Fibroblast of villous mesenchyme (primary cell): ENCODE measurements around the gene MCM6. TPM values are rescaled to one million over a fixed set of nuclear protein-coding genes. Genes with fewer than 3 reads are reported as not detected.
"Not testable (repeated sequence)": the region's sequence is repeated elsewhere in the genome, so short reads cannot be mapped to it uniquely, and the experiment has no call there.

ENCODE experiments used
- DNase-seq: peaks from one replicate; pipeline ENCODE4 v3.0.0-alpha.2; 2010; ENCODE audit warnings: low read depth
- H3K4me3 ChIP-seq: 2 replicates; pipeline ENCODE4 v1.5.1; 2011; ENCODE audit warnings: low read depth, mild to moderate bottlenecking, low read length
- CTCF ChIP-seq: IDR thresholded peaks from 2 replicates; pipeline ENCODE4 v1.5.1; 2012; ENCODE audit warnings: low read depth, mild to moderate bottlenecking, low read length; ENCODE audit not compliant: insufficient read depth
- small RNA-seq: library from RNA; depleted of rRNA; stranded (forward); fragments of <200 nt; gene quantifications from one replicate; pipeline ENCODE3, GENCODE V24; 2012
- total RNA-seq: library from RNA; depleted of rRNA; stranded (reverse); fragments of >200 nt; gene quantifications from 2 replicates; pipeline ENCODE4 v1.2.3, GENCODE V29; 2012

Gene MCM6
- total RNA-seq, 1 donor = 13.8 TPM

GRCh38 chr2:135797497-135798274 lies 78.6 kb downstream of the MCM6 start:
- H3K4me3 ChIP-seq = no peak overlapping the region
- DNase-seq = peak; percentile 81
- TF ChIP-seq CTCF = peak; percentile 96

GRCh38 chr2:135796606-135797005 lies 79.6 kb downstream of the MCM6 start:
- DNase-seq = no peak
- no peak for TF ChIP-seq CTCF
- no peak overlapping the region for H3K4me3 ChIP-seq

- not testable (repeated sequence) for H3K4me3 ChIP-seq, DNase-seq
- TF ChIP-seq CTCF = peak; percentile 7
Observed at GRCh38 chr2:135795641-135796040, 80.6 kb downstream of the MCM6 start.

GRCh38 chr2:135792401-135793150 lies 83.7 kb downstream of the MCM6 start:
- no peak for TF ChIP-seq CTCF
- H3K4me3 ChIP-seq = no peak overlapping the region
- no peak for DNase-seq

DNA sequence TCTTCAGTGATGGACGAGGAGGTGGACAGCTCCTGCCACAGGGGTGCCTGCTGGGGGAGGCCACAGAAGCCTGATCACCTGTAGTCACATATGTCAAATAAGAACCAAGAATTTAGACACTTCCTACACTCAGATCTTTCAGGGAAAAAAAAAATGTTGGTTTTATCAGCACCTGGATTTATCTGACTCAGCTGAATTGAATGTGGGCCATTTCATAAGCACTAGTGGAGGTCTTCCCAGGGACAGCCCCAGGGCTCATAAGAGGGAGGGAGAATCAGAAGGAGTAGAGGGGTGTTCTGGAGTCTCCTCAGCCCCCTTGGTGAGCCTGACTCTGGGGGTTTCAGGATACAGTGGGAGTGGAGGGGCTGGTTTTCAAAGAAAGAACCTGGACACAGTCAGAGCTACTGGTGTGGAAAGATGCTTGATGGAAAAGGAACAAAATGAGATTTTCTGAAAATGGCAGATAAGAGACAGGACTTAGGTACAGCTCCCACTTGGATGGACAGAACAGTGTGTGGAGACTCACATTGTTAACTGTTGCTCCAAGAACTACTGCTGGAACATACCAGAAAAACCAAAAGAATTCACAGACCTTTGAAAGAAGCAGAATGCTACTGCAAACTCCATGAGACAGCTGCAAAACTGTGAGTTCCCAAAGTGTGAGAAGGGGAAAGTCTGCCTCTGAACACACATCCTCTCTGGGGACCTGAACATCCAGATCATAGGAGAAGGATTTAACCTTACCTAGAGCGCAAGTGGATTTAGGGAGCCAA lies 84.6 kb downstream of the MCM6 start:
- DNase-seq = peak; percentile 24
- no peak overlapping the region for H3K4me3 ChIP-seq
- TF ChIP-seq CTCF = no peak

- no peak for TF ChIP-seq CTCF
- no peak overlapping the region for H3K4me3 ChIP-seq
- DNase-seq = no peak
Observed at GRCh38 chr2:135790423-135790822, 85.8 kb downstream of the MCM6 start.

Small RNAs within 50 kb of the gene (small RNA-seq; reads per million reads assigned to genes)
- not detected for gene RF00019

Other genes starting within 250 kb of the MCM6 start
- gene UBXN4, start 134.6 kb downstream of the MCM6 start, total RNA-seq = 66.7 and 96.3 TPM in 2 replicates
- gene LCT, start 39.3 kb downstream of the MCM6 start, total RNA-seq = under 0.01 TPM in 1 of 2 replicates, not detected in the other
- 67.0 and 94.1 TPM in 2 replicates for gene DARS1, start 109.2 kb upstream of the MCM6 start, total RNA-seq
- not detected in 2 replicates for gene CXCR4, start 241.7 kb upstream of the MCM6 start, total RNA-seq